Measurements from ENCODE around the gene VIPAS39. TPM values are rescaled to one million over a fixed set of nuclear protein-coding genes. Genes with fewer than 3 reads are reported as not detected.

The VIPAS39 gene
- total and polyA plus RNA-seq, 9 of the 15 experiments (the other 6 are each of a cell fraction or from before 2014, with no cell fraction given): 5.7 to 25.6 (median 9.9) TPM

DNA sequence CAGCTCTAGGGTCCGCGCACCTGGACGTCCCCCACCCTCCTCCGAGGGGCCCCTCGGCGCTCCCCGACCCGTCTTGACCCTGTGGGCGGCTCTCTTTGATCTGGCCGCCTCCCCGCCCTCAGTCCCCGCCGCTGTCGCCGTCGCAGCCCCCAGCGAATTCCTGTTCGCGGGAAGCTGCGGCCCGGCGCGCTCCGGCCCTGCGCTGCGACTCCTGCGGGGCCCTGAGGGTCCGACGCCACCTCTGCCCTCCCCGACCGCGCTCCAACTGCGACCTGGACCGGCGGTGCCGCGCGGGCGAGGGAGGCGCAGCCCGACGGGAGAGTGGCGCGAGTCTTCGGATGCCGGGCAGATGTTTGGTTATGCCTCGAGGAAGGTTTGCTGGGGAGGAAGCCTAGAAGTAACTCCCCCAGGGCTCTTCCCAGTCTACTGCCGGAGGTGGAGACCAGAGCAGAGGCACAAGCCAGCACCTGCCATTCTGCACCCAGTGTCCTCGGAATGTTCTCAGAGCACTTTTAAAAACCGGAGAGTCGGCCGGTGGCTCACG, 41.7 kb upstream of the VIPAS39 start (continued):
- no peak for TF ChIP-seq ATF2 (CRISPR knock-in tag; IDR thresholded peaks at IDR 0.05)

DNA sequence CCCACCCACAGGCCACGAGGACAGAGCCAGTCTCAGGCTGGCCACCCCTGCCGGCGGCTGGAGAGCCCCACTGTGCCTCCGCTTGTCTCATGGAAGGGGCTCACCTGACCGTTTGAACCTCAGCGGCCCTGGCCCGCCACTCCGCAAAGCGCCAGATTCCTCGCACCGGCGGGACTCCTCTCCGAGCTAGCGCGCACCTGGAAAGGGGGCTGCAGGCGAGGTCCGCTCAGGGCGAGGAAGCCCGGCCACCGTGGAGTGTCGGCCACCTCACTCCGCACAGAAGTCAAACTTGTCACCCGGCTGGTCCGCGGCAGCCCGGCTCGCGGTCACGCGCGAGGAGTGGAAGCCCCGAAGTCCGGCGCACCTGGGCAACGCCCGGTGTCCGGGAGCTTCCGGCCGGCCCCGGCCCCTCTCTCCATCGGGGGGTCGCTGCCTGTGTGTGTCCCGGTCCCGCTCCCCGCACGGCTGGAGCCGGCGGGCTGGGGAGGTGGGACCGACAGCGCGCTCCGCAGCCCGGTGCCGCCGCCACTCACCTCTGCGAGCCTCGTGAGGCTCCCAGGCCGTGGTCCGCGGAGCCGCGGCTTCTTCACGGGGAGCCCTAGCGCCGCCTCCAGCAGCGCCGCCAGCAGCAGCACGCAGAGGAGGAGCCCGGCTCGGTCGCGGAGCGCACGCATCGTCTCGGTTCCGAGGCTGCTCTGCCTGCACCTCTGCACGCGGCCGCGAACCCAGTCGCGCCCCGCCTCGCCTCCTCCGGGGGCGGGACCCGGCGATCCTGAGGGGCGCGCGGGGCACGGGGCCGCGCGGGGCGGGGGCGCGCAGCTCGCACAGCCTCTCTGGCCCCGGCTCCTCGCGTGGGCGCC, 40.9 kb upstream of the VIPAS39 start, which contains the start of gene ISM2:
TSS of gene ISM2 (minus strand) at position 697 of the 860 bp plus-strand sequence. CDS start at position 674, 23 bp downstream.
- no peaks in the 10 kb centered on the region for H3K36me3 ChIP-seq (ENCODE audit: control insufficient read depth, insufficient read depth, low read length)
- H3K4me3 ChIP-seq: peak within 1 kb of the TSS; percentile 34
- no TSS peak for BruUV-seq (replicated peaks)
- ChIA-PET POLR2A (no interaction called here), CTCF (ENCODE audit: low intra/inter-chr PET ratio) (no interaction called here)
- FAIRE-seq (no peak), ATAC-seq (peak; percentile 88), DNase-seq (ENCODE audit: extremely low read depth in 1 of 4, low spot score in 3 of 4) (peak; percentile 43 to 80 (median 66))
- H2AFZ ChIP-seq (ENCODE audit: low read depth, low read length): peak within 1 kb of the TSS; percentile 55; the same call in 1 of the 2 replicates
- H3K27ac ChIP-seq (ENCODE audit: extremely low read depth, low read depth, low read length): no peak within 1 kb of the TSS
- 24% methylated on average over 16 of the region's 104 CpGs for WGBS (ENCODE audit: insufficient coverage, low coverage, missing lambda C conversion rate)
- H3K79me2 ChIP-seq (ENCODE audit: control insufficient read depth, insufficient read depth, low read length): no peaks in the 10 kb centered on the region
- H4K20me1 ChIP-seq (replicated peaks; ENCODE audit: control insufficient read depth, insufficient read depth, low read length): no peaks in the 10 kb centered on the region; the same call in 1 of the 2 replicates
- H3K4me1 ChIP-seq (replicated peaks in 1 of 2; ENCODE audit: control insufficient read depth in 2 of 2, insufficient read depth in 2 of 2, low read length in 2 of 2): peaks cover 0 to 19% of the 10 kb centered on the region in 2 experiments; a peak in 3 of 5 replicates
- intact Hi-C loops (cut with micrococcal nuclease) (no loop called here), in situ Hi-C loops (cut with MboI) (no loop called here)
- H3K27me3 ChIP-seq (ENCODE audit: control insufficient read depth in 2 of 2, insufficient read depth in 2 of 2, low read length in 2 of 2): peaks cover 6 to 21% of the 10 kb centered on the region in 2 experiments; a peak in 3 of 5 replicates
- no peaks in the 10 kb centered on the region for H3K9me3 ChIP-seq (replicated peaks; ENCODE audit: control insufficient read depth, insufficient read depth, low read depth, low read length)
- H3K9ac ChIP-seq (ENCODE audit: insufficient read depth in 1 of 2, low read depth in 2 of 2, low read length in 2 of 2): peak within 1 kb of the TSS in 1 of 2 experiments; percentile 78; a peak in 2 of 4 replicates
- H3K4me2 ChIP-seq (ENCODE audit: insufficient read depth, low read length): peak within 1 kb of the TSS; percentile 25; the same call in 1 of the 2 replicates
- no peaks in the 10 kb centered on the region for H3K9me1 ChIP-seq (ENCODE audit: control insufficient read depth, insufficient read depth, low read length)
- TF ChIP-seq JUNB (CRISPR knock-in tag; conservative IDR thresholded peaks at IDR 0.05): no peak
- no peak for TF ChIP-seq HOXB6 (CRISPR knock-in tag; IDR thresholded peaks at IDR 0.05; ENCODE audit: borderline replicate concordance)
- 0 out of 6 replicates have a peak, but pooled peaks of 1 of the 3 experiments have one; percentile 2 for TF ChIP-seq CTCF (IDR thresholded peaks at IDR 0.05 in 2 of 3, conservative IDR thresholded peaks at IDR 0.05 in 1 of 3; ENCODE audit: insufficient read depth in 2 of 3, low read depth in 1 of 3, low read length in 3 of 3)
- no peak for TF ChIP-seq PHB (CRISPR knock-in tag; IDR thresholded peaks at IDR 0.05)
- TF ChIP-seq MXI1 (IDR thresholded peaks at IDR 0.05; ENCODE audit: low read depth, low read length): no peak
- TF ChIP-seq, protein P1, sequence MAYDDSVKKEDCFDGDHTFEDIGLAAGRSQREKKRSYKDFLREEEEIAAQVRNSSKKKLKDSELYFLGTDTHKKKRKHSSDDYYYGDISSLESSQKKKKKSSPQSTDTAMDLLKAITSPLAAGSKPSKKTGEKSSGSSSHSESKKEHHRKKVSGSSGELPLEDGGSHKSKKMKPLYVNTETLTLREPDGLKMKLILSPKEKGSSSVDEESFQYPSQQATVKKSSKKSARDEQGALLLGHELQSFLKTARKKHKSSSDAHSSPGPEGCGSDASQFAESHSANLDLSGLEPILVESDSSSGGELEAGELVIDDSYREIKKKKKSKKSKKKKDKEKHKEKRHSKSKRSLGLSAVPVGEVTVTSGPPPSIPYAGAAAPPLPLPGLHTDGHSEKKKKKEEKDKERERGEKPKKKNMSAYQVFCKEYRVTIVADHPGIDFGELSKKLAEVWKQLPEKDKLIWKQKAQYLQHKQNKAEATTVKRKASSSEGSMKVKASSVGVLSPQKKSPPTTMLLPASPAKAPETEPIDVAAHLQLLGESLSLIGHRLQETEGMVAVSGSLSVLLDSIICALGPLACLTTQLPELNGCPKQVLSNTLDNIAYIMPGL (CRISPR knock-in tag; IDR thresholded peaks at IDR 0.05): no peak
- TF ChIP-seq GMEB1 (CRISPR knock-in tag; IDR thresholded peaks at IDR 0.05): no peak
- no peak for TF ChIP-seq CGGBP1 (CRISPR knock-in tag; IDR thresholded peaks at IDR 0.05)
- no peak for TF ChIP-seq EZH2 (IDR thresholded peaks at IDR 0.05; ENCODE audit: borderline replicate concordance, low read depth, low read length)
- TF ChIP-seq MAZ (CRISPR knock-in tag; conservative IDR thresholded peaks at IDR 0.05 in 1 of 2, IDR thresholded peaks at IDR 0.05 in 1 of 2): no peak
